ENCODE results near the gene CELSR1.

Gene CELSR1

GRCh38 chr22:46350121-46350520 is 187.3 kb downstream of the CELSR1 start:
- Histone ChIP-seq H3K27me3 (no peaks in the 10 kb centered on the region), H3K9me3 (no peaks in the 10 kb centered on the region), H3K36me3 (peaks cover 91% of the 10 kb centered on the region), H3K4me3 (ENCODE audit: low read depth, low read length) (no peak overlapping the region), H3K4me1 (peaks cover 22% of the 10 kb centered on the region)
- TF ChIP-seq CTCF (IDR thresholded peaks at IDR 0.05; ENCODE audit: low read depth, low read length), result no peak
- no peak for DNase-seq

GRCh38 chr22:46349681-46350080 is 187.7 kb downstream of the CELSR1 start:
- Histone ChIP-seq H3K36me3 (peaks cover 91% of the 10 kb centered on the region), H3K9me3 (no peaks in the 10 kb centered on the region), H3K4me3 (ENCODE audit: low read depth, low read length) (no peak overlapping the region), H3K4me1 (peaks cover 22% of the 10 kb centered on the region), H3K27me3 (no peaks in the 10 kb centered on the region)
- no peak for DNase-seq
- TF ChIP-seq CTCF (IDR thresholded peaks at IDR 0.05; ENCODE audit: low read depth, low read length), result no peak

GRCh38 chr22:46349238-46349637 is 188.2 kb downstream of the CELSR1 start:
- DNase-seq, result no peak
- Histone ChIP-seq H3K27me3 (no peaks in the 10 kb centered on the region), H3K4me3 (ENCODE audit: low read depth, low read length) (no peak overlapping the region), H3K4me1 (peaks cover 20% of the 10 kb centered on the region), H3K36me3 (peaks cover 91% of the 10 kb centered on the region), H3K9me3 (no peaks in the 10 kb centered on the region)
- no peak for TF ChIP-seq CTCF (IDR thresholded peaks at IDR 0.05; ENCODE audit: low read depth, low read length)

- Histone ChIP-seq H3K4me1 (peaks cover 11% of the 10 kb centered on the region), H3K9me3 (no peaks in the 10 kb centered on the region), H3K4me3 (ENCODE audit: low read depth, low read length) (no peak overlapping the region), H3K36me3 (peaks cover 90% of the 10 kb centered on the region), H3K27me3 (no peaks in the 10 kb centered on the region)
- no peak for TF ChIP-seq CTCF (IDR thresholded peaks at IDR 0.05; ENCODE audit: low read depth, low read length)
- no peak for DNase-seq
Measured at GRCh38 chr22:46348099-46348695, 189.2 kb downstream of the CELSR1 start.

DNA sequence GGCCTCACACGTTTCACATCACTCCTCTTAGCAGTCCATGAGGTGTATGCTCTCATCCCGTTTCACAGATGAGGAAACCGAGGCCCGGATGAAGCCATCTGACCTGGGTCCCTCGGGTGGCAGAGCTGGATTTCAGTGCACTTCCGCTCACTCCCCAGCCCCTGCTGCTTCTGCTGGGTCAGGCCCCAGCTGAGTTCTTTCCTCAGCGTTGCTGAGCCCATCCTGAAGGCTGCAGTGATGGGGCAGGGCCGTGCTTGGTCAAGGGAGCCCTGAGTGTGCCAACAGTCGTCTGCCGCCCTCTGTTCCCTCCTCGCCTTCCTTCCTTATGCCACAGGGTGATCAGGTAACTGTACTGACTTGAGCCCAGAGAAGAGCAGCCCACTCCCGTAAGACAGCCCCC is 189.8 kb downstream of the CELSR1 start:
- Histone ChIP-seq H3K27me3 (no peaks in the 10 kb centered on the region), H3K4me1 (peaks cover 6% of the 10 kb centered on the region), H3K4me3 (ENCODE audit: low read depth, low read length) (no peak overlapping the region), H3K36me3 (peaks cover 91% of the 10 kb centered on the region), H3K9me3 (no peaks in the 10 kb centered on the region)
- no peak for DNase-seq
- no peak for TF ChIP-seq CTCF (IDR thresholded peaks at IDR 0.05; ENCODE audit: low read depth, low read length)

DNA sequence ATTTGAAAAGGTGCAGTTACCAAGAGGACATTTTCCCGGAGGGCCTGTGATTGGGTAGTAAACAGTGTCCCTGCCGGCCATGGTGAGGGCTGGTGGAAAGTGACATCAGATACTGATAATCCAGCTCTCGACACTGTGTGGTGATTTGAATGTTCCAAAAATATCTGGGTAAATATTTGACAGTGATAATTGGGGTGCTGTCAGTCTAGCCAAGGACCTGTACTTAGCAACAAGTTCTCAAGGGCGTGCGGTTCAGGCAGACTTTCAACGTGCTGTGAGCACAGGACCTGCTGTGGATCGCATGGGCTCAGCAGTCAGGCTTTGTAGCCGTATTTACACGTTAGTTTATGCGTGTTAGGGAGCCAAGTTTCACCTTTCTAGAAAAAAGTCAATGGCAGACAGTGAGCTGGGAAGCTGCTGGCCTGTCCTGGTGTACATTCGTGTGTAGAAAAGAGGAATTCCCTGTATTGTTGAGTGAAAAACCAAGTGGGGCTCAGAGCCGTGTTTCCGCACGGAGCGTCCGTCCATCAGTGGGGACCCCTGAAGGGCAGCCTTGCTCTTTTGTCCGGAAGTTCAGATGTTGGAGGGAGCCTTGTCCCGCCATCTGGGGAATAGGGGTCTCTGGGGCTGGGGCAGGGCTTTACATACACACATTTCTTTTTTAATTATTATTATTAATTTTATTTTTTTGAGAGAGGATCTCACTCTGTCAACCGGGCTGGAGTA is 190.6 kb downstream of the CELSR1 start:
- TF ChIP-seq CTCF (IDR thresholded peaks at IDR 0.05; ENCODE audit: low read depth, low read length), result no peak

More for the DNA sequence above, 190.6 kb downstream of the CELSR1 start:
- no peak overlapping the region for H3K4me3 ChIP-seq (ENCODE audit: low read depth, low read length)
- H3K4me1 ChIP-seq, result no peaks in the 10 kb centered on the region
- DNase-seq, result no peak
- no peaks in the 10 kb centered on the region for H3K27me3 ChIP-seq
- H3K36me3 ChIP-seq, result peaks cover 91% of the 10 kb centered on the region
- H3K9me3 ChIP-seq, result no peaks in the 10 kb centered on the region
